Measurements from ENCODE around the gene MIA. TPM values are rescaled to one million over a fixed set of nuclear protein-coding genes. Genes with fewer than 3 reads are reported as not detected.
A peak's percentile ranks its signal among the peaks of the same experiment; 100 is the strongest.

The MIA gene
- total and polyA plus RNA-seq, 2 of the 4 experiments (the other 2 are of a cell fraction) = 0.44 TPM; not detected in 1

- TF ChIP-seq CEBPB (IDR thresholded peaks at IDR 0.05; ENCODE audit: low read depth, low read length) = no peak
- no peak for TF ChIP-seq NFE2L2 (IDR thresholded peaks at IDR 0.05; ENCODE audit: low read depth, low read length)
- TF ChIP-seq POLR2A (IDR thresholded peaks at IDR 0.05; ENCODE audit: low read depth, low read length) = peak; percentile 85
- TF ChIP-seq, protein P1, sequence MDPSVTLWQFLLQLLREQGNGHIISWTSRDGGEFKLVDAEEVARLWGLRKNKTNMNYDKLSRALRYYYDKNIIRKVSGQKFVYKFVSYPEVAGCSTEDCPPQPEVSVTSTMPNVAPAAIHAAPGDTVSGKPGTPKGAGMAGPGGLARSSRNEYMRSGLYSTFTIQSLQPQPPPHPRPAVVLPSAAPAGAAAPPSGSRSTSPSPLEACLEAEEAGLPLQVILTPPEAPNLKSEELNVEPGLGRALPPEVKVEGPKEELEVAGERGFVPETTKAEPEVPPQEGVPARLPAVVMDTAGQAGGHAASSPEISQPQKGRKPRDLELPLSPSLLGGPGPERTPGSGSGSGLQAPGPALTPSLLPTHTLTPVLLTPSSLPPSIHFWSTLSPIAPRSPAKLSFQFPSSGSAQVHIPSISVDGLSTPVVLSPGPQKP (IDR thresholded peaks at IDR 0.05; ENCODE audit: borderline replicate concordance, low read depth, low read length) = no peak
- TF ChIP-seq MXI1 (IDR thresholded peaks at IDR 0.05; ENCODE audit: borderline replicate concordance, low read depth, low read length) = peak; percentile 90
- no peak for TF ChIP-seq CHD1 (IDR thresholded peaks at IDR 0.05; ENCODE audit: low read depth, low read length)
Measured at GRCh38 chr19:40750874-40751537, 24.3 kb upstream of the MIA start, which contains the start of gene SNRPA (continued).
